LNCaP clone FGC (cell line): ENCODE results near the gene KCNQ1.

Experiments
- DNase-seq: peaks from one replicate; pipeline ENCODE4 v3.0.0-alpha.2; 2011; ENCODE audit warnings: low read depth
- H3K4me3 ChIP-seq: 2 replicates; pipeline ENCODE4 v1.5.1; 2011; ENCODE audit warnings: mild to moderate bottlenecking, low read depth, low read length, control low read depth
- TF ChIP-seq, protein P1 (sequence below): IDR thresholded peaks from 2 replicates; pipeline ENCODE4 v1.5.1; 2012; ENCODE audit warnings: mild to moderate bottlenecking; ENCODE audit not compliant: control insufficient read depth, insufficient read depth; ENCODE audit errors: extremely low read depth

KCNQ1 gene

DNA sequence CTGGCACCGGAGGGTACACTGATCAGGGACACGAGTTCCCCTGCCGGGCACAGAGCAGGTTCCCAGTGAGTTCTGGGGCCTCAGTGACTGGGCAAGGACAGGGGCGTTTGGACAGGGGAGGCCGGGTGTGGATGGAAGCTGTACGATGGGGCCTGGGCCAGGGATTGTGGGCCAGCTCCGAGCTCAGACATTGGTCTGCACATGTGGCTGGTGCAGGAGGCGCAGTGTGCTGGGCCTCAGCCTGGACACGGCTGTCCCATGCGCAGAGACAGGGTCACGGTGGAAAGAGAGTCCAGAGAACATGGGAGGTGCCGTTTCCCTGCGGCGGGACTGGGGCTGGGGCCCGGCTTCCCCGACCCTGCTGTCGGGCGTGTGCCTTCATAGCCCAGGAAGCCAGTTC, 380.0 kb downstream of the KCNQ1 start:
- DNase-seq: no peak
- TF ChIP-seq, protein P1, sequence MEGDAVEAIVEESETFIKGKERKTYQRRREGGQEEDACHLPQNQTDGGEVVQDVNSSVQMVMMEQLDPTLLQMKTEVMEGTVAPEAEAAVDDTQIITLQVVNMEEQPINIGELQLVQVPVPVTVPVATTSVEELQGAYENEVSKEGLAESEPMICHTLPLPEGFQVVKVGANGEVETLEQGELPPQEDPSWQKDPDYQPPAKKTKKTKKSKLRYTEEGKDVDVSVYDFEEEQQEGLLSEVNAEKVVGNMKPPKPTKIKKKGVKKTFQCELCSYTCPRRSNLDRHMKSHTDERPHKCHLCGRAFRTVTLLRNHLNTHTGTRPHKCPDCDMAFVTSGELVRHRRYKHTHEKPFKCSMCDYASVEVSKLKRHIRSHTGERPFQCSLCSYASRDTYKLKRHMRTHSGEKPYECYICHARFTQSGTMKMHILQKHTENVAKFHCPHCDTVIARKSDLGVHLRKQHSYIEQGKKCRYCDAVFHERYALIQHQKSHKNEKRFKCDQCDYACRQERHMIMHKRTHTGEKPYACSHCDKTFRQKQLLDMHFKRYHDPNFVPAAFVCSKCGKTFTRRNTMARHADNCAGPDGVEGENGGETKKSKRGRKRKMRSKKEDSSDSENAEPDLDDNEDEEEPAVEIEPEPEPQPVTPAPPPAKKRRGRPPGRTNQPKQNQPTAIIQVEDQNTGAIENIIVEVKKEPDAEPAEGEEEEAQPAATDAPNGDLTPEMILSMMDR: no peak
- H3K4me3 ChIP-seq: no peak overlapping the region

DNA sequence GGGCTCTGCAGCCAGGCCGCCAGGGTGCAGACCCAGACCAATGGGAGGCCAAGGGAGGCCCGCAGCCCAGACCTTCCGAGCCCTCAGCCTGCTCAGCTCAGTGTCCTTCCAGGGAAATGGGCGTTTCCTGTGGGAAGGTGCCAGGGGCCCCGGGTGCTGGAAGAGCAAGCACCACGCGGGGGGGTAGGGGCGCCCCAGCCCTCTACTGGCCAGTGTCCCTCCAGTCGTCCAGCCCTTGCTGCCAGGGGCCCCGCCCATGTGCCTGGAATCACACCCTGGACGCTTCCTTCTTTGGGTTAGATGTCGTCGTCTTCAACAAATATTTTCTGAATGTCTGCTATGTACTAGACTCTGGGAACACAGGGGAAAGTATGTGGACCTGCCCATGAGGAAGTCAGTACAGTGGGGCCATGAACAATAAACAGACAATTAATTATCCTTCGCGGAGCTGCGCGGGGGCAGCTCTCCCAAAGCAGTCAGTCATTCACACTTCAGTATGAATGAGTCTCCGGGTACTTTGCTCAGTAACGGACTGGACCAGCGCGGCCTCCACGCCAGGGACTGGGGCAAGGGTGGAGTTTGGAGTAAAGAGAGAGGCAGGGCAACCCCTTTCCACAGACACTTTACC, 380.6 kb downstream of the KCNQ1 start:
- DNase-seq: no peak
- H3K4me3 ChIP-seq: no peak overlapping the region
- TF ChIP-seq, protein P1: no peak

DNA sequence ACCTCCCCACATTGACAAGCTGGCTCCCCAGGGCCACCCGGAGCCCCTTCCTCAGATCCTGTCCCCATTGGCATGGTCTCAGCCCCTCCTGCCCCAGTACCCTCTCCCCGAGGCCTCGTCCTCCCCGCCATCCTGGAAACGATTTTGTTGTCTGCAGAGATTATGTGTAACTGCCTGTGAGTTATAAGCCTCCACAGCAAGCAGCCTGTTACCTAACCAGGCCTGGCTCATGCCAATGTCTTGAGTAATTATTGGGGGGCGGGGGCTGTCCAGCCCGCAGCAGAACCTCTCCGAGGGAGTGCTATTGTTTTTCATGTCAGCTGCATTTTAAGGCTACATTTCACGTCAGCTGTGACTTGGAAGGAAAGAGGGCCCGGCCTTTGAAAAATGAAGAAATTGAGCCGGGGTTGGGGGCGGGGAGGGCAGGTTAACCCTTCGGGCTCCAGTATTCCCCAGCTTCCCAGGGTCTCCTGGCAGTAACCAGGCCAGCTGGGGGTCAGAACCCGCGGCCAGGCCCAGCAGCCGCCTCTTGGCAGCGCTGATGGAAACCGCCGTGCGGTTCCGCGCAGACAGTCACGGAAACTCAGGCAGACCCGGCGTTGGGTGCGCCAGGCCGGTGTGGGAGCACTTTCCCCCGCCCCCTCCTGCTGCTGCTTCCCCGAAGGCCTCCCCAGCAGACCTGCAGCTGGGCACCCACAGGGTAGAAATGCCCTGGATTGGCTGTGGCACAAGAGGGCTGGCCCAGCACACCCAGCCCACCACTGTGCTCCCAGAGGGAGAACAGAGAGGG, 381.3 kb downstream of the KCNQ1 start:
- TF ChIP-seq, protein P1: no peak
- H3K4me3 ChIP-seq: no peak overlapping the region
- no peak for DNase-seq

DNA sequence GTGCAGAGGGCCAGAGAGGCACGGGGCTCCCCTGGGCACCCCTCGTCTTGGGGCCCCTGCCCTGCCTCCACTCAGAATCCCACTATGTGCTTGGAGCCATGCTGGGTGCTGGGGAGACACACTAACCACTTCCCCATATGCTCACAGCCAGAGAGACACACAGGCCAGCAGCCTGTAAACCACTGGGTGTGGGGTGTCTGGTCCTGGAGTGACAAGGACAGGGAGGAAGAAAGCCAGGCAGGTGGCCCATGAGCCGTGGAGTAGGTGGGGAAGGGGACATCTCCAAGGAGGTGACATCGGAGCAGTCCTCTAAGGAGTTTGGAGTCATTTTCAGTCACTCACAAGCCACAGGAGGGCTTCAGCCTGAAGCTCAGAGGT, 381.9 kb downstream of the KCNQ1 start:
- TF ChIP-seq, protein P1: no peak
- H3K4me3 ChIP-seq: no peak overlapping the region
- DNase-seq: no peak

DNA sequence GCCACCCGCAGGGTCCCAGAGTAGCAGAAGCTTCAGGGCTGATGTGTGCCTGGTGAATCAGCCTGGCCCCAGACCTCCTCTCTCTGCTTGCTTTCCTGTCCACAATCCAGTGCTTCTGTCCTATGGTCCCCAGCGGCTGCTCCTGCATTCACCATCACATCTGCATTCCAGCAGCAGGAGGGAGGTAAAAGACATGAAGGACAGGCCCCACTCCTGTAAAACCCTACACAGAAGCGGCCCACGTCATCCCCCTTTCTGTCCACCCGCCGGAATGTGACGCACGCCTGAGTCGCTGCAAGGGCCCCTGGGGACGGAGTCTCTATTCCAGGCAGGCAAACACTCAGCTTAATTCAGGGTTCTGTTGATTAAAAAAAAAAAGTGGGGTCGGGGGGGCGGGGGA, 382.4 kb downstream of the KCNQ1 start:
- DNase-seq: no peak
- H3K4me3 ChIP-seq: no peak overlapping the region
- TF ChIP-seq, protein P1: no peak

DNA sequence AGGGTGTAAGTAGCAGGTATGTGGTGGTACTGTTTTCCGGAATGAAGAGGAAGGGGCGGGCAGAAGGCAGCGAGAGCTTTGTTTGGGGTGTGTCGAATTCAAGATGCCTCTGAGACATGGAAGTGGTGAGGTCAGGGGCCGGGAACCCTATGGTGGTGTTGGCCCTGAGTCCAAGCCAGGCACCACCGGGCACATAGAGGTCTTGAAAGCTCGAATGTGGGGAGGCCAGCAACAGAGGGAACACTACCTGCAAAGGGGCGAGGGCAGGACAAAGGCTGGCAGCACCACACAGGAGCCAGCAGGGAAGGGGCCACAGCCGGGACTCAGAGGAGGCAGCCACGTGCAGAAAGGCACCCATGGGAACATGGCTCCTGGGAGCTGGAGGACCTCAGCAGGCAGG, 383.0 kb downstream of the KCNQ1 start:
- H3K4me3 ChIP-seq: no peak overlapping the region
- TF ChIP-seq, protein P1: no peak
- no peak for DNase-seq
